GM18520 (cell line): ENCODE results near the gene SMARCA4.

ENCODE experiments used
- ATAC-seq: cut with Tn5 transposase; IDR thresholded peaks from one replicate; pipeline ENCODE4 v1.9.1; 2021; ENCODE audit not compliant: unreplicated experiment

Gene SMARCA4

GRCh38 chr19:11028146-11028545 lies 67.3 kb downstream of the SMARCA4 start:
- no peak for ATAC-seq

GRCh38 chr19:11031421-11032070 lies 70.7 kb downstream of the SMARCA4 start:
- no peak for ATAC-seq

GRCh38 chr19:11033251-11033650 lies 72.4 kb downstream of the SMARCA4 start:
- no peak for ATAC-seq

- no peak for ATAC-seq
Measured at GRCh38 chr19:11033763-11034162, 72.9 kb downstream of the SMARCA4 start.

- ATAC-seq = no peak
Measured at GRCh38 chr19:11034449-11035213, 73.8 kb downstream of the SMARCA4 start.

GRCh38 chr19:11035441-11036377 lies 74.9 kb downstream of the SMARCA4 start:
- ATAC-seq = peak; percentile 78

GRCh38 chr19:11038511-11038910 lies 77.7 kb downstream of the SMARCA4 start:
- no peak for ATAC-seq

- no peak for ATAC-seq
Measured at GRCh38 chr19:11041194-11041593, 80.4 kb downstream of the SMARCA4 start.

- no peak for ATAC-seq
Measured at GRCh38 chr19:11041966-11042627, 81.3 kb downstream of the SMARCA4 start.

- ATAC-seq = no peak
Measured at GRCh38 chr19:11044431-11044830, 83.6 kb downstream of the SMARCA4 start.

GRCh38 chr19:11045536-11045935 lies 84.7 kb downstream of the SMARCA4 start:
- ATAC-seq = no peak

- no peak for ATAC-seq
Measured at GRCh38 chr19:11046605-11047354, 86.0 kb downstream of the SMARCA4 start.

- no peak for ATAC-seq
Measured at GRCh38 chr19:11047866-11048265, 87.0 kb downstream of the SMARCA4 start.

GRCh38 chr19:11050323-11051114 lies 89.7 kb downstream of the SMARCA4 start:
- no peak for ATAC-seq

- no peak for ATAC-seq
Measured at GRCh38 chr19:11053817-11054195, 93.0 kb downstream of the SMARCA4 start.

- no peak for ATAC-seq
Measured at GRCh38 chr19:11054200-11054599, 93.4 kb downstream of the SMARCA4 start.

- no peak for ATAC-seq
Measured at GRCh38 chr19:11054628-11055027, 93.8 kb downstream of the SMARCA4 start.

- ATAC-seq = no peak
Measured at GRCh38 chr19:11058246-11059030, 97.6 kb downstream of the SMARCA4 start.
